ENCODE results near the gene BIRC5. TPM values are rescaled to one million over a fixed set of nuclear protein-coding genes. Genes with fewer than 3 reads are reported as not detected.

Gene BIRC5
- total RNA-seq, 4 donors from 2014 or later: 0.84 to 2.6 (median 1.3) TPM; not detected in 1

DNA sequence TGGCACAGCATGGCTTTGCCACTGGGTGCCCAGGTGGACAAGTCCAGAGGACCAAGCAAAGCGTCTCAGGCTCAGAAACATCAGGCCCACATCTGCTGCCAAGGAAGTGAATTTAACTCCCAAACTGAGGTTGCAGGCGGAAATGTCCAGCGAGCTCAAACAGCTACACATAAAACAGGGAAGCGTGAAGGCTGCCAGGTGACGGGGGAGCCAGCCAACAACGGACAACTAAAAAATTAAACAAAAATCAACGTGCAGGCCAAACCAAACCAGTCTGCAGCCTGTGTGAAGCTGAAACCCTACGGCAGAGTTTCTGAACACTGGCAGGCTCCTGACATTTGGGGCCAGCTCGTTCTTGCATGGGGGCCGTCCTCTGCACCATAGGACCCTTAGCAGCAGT, 29.7 kb upstream of the BIRC5 start:
- ATAC-seq (ENCODE audit: low FRiP score): no peak
- TF ChIP-seq, protein P1, sequence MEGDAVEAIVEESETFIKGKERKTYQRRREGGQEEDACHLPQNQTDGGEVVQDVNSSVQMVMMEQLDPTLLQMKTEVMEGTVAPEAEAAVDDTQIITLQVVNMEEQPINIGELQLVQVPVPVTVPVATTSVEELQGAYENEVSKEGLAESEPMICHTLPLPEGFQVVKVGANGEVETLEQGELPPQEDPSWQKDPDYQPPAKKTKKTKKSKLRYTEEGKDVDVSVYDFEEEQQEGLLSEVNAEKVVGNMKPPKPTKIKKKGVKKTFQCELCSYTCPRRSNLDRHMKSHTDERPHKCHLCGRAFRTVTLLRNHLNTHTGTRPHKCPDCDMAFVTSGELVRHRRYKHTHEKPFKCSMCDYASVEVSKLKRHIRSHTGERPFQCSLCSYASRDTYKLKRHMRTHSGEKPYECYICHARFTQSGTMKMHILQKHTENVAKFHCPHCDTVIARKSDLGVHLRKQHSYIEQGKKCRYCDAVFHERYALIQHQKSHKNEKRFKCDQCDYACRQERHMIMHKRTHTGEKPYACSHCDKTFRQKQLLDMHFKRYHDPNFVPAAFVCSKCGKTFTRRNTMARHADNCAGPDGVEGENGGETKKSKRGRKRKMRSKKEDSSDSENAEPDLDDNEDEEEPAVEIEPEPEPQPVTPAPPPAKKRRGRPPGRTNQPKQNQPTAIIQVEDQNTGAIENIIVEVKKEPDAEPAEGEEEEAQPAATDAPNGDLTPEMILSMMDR (IDR thresholded peaks at IDR 0.05): no peak
- no peak for DNase-seq (ENCODE audit: low spot score)

DNA sequence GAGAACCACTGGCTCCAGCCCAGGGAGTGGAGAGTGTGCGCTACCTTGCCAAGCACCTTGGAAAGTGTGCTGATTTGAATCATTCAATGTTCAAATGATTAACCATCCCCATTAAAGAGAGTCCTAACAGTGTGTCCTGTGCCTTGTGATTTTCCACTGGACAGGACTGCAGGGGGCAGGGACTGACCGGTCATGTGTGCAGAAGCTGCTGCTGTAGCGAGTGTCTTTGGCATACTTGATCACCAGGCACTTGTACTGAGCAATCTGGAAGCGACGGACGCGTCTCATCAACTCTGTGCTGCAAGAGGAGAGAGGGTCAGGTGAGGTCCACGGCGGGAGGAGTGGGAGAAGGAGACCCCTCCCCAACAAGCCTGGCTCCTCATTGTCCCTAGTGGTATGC, 29.2 kb upstream of the BIRC5 start:
- ATAC-seq (ENCODE audit: low FRiP score) (no peak), DNase-seq (ENCODE audit: low spot score) (no peak)
- TF ChIP-seq, protein P1 (IDR thresholded peaks at IDR 0.05): no peak

DNA sequence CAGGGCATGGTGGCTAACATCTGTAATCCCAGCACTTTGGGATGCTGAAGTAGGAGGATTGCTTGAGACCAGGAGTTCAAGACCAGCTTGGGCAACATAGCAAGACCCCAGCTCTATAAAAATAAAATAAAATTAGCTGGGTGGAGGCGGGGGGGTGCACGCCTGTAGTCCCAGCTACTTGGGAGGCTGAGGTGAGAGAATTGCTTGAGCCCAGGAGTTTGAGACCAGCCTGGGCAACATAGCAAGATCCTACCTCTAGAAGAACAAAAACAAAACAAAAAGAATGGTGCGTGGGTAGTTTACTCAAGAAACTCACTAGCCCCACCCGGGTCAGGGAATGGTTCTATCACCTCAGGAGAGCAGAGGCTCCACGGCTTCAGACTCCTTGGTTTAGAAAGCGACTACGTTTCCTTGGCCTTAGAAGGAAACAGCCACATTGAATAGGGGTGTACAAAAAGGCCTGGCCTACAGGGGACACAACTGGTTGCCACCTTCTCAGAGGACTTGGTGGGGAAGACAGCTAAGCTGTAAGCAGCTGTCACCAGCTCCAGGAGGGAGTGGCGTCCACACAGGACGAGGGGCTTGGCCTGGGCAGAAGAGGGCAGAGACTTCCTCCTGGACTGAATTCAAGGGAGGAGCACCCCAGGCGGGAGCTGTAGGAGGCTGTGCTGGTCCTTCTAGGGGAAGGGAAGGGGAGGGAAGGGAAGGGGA, 27.9 kb upstream of the BIRC5 start:
- TF ChIP-seq, protein P1 (IDR thresholded peaks at IDR 0.05): no peak
- DNase-seq (ENCODE audit: low spot score) (no peak), ATAC-seq (ENCODE audit: low FRiP score) (peak; percentile 24)

DNA sequence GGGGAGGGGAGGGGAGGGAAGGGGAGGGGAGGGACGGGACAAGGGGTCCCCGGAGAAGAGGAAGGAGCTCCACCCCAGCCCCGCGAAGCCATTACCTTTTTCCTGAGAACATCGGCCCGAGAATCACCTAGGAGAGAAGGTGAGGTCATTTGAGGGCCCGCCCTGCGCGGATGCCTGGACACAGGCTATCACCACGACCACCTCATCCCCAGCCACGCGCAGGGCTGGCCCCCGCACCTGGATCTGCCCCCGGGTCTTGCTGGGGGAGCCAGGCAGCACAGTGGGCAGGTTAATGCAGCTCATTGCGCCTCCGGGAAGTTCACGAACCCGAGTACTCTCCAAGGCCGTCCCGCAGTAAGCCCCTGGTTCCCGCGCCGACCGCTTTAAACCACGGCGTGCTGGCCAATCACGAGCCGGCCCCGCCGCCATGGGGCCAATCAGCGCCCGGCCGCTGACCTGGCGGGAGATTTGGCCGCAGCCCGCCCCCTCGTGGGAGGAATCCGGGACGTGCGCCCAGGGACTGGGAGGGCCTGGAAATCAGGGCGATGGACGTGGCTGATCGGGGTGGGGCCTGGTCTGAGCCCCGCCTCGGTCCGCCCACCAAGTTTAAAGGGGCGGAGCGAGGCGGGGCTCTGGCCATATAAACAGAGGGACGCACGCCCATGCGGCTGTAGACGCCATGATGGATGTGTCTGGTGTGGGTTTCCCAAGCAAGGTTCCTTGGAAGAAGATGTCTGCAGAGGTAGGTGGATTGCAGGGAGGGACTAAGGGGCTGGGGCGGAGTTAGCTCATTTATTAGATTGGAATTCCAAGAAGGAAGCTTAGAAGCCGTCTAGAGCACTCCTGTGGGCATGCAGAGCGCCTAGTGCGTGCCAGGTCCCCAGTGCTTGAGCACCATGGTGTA, 27.1 kb upstream of the BIRC5 start, which contains the start of the genes AFMID and TK1:
Gene AFMID (plus strand): TSS at position 671 of the 904 bp plus-strand sequence. CDS start 9 bp downstream, at position 680.
Gene TK1 (minus strand): TSS at position 361 of the 904 bp plus-strand sequence. CDS start 58 bp downstream, at position 303.
- DNase-seq (ENCODE audit: low spot score): peak; percentile 92
- ATAC-seq (ENCODE audit: low FRiP score): peak; percentile 99
- TF ChIP-seq, protein P1 (IDR thresholded peaks at IDR 0.05): peak in 2 of 3 donors; percentile 79 to 86

DNA sequence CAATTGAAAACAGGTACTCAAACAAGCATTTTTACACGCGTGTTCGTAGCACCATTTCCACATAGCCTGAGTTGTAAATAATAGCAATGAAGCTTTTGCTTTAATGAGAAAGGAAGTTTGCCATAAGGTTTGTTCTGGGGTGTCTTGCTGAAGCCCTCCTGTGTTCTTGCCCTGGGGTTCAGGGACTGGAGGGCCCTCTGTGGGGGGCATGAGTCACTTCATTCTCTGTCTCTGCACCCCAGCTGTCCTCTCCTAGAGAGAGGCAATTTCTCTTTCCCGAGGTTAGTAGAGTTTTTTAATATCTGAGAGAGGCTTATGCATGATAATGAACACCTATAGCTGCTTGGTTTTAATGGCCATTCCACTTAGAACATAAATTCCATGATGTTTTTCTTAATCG, 17.3 kb upstream of the BIRC5 start:
- TF ChIP-seq, protein P1 (IDR thresholded peaks at IDR 0.05): no peak
- no peak for DNase-seq (ENCODE audit: low spot score)
- ATAC-seq (ENCODE audit: low FRiP score): no peak

DNA sequence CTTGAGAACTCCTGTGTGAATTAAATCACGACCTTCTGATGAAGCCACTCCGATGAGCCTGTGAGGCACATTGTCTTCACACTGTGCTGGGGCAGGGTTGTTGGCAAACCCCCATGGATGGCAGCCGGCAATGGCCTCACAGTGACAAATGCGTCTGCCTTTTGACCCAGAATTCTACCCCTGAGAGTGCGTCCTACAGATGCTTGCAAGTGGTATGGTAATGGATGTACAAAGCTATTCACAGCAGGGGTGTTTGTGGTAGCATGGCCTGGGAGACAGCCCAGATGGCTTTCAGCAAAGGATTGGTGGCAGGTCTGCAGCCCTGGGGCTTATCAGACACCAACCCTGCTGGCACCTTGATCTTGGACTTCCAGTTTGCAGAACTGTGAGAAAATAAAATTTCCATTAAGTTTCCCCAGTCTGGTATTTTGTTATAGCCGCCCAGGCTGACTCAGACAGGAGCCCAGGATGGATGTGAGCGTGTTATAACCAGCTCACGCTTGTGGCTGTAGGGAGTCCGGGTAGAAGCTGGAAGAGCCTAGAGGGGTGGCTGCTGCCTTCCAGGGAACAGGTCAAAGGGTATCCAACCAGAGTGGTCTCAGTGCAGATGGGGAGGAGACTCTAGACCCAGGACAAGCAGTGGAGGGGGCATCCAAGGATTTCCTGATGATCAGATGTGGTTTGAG, 16.8 kb upstream of the BIRC5 start:
- no peak for ATAC-seq (ENCODE audit: low FRiP score)
- TF ChIP-seq, protein P1 (IDR thresholded peaks at IDR 0.05): no peak
- DNase-seq (ENCODE audit: low spot score): no peak

All from omental fat pad (tissue), 4 donors.